ENCODE measurements around the gene CFAP92.

The CFAP92 gene

DNA sequence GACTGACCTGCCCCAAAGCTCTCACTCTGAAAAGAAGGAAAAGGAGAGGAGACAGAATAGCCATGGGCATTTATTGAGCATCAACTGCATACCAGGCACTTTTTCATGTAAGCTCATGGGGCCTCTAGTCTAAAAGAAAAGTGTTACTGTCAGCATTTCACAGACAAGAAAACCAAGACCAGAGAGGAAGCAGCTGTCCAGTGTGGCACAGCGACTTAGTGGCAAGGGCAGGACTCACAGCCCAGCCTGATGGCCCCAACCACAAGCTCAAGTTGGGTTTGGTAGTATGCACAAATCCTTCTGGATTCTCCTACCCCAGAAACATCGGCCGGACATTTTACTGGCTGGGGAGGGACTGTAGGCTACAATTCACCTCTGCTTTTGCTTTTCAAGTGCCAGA is 13.0 kb upstream of the CFAP92 start:
- Histone ChIP-seq H3K79me2 (ENCODE audit: insufficient read depth, low read length) (no peaks in the 10 kb centered on the region), H3K4me2 (ENCODE audit: low read length) (no peak overlapping the region), H3K27ac (ENCODE audit: low read depth, low read length, poor library complexity, severe bottlenecking) (no peak overlapping the region)

DNA sequence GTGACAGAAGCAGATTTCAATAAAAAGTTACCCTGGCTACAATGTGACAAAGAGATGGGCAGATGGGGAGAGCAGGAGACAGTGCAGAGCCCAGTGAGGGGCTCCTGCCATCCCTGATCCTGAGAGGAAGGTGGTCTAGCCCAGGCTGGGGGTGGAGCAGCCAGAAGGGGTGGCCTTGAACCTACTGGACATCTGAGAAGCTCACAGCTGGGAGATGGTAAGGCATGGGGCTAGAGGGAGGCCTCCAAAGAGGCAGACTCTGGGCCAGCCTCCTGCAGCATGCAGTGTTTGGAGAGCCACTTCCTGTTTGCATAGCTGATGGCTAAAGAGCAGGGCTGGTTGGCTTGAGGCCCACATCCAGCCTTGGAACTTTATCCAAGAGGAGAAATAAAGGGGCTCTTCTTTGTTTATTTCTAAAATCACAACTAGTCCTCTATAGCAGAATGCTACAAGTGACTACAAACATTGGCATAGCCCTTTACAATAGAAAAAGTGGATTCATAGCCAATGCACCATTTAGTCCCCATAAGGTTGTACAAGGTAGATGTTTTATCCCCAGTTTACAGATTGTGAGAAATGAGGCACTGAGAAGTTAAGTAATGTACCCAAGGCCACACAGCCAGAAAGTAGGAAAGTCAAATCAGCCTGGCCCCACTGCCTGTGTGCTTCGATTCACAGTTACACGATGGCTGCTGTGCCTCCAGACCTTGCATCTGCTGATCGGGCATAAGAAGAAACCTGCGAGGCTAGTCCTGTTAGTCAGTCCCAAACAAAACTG is 11.8 kb upstream of the CFAP92 start:
- H3K9ac ChIP-seq (ENCODE audit: low read length), result no peak overlapping the region
- no peak overlapping the region for H2AFZ ChIP-seq (ENCODE audit: low read length)
- no peak overlapping the region for H3K4me2 ChIP-seq (ENCODE audit: low read length)

More for the DNA sequence above, 13.0 kb upstream of the CFAP92 start:
- Histone ChIP-seq H3F3A (ENCODE audit: insufficient read depth, low read length) (no peaks in the 10 kb centered on the region), H3K9me3 (ENCODE audit: low read length) (no peaks in the 10 kb centered on the region), H3K9me2 (ENCODE audit: low read depth, low read length) (no peaks in the 10 kb centered on the region), H2AFZ (ENCODE audit: low read length) (no peak overlapping the region), H3K36me3 (ENCODE audit: insufficient read depth, low read length) (no peaks in the 10 kb centered on the region), H3K27me3 (ENCODE audit: insufficient read depth, low read length) (peaks cover 10% of the 10 kb centered on the region), H3K4me1 (ENCODE audit: insufficient read depth, low read length, severe bottlenecking) (peaks cover 9% of the 10 kb centered on the region), H3K9ac (ENCODE audit: low read length) (no peak overlapping the region), H4K20me1 (ENCODE audit: insufficient read depth, low read length) (no peaks in the 10 kb centered on the region), H3K4me3 (ENCODE audit: low read depth, low read length, poor library complexity, severe bottlenecking) (no peak overlapping the region)
- TF ChIP-seq EZH2 (IDR thresholded peaks at IDR 0.05; ENCODE audit: borderline replicate concordance, low read length), result no peak
- TF ChIP-seq, protein P1, sequence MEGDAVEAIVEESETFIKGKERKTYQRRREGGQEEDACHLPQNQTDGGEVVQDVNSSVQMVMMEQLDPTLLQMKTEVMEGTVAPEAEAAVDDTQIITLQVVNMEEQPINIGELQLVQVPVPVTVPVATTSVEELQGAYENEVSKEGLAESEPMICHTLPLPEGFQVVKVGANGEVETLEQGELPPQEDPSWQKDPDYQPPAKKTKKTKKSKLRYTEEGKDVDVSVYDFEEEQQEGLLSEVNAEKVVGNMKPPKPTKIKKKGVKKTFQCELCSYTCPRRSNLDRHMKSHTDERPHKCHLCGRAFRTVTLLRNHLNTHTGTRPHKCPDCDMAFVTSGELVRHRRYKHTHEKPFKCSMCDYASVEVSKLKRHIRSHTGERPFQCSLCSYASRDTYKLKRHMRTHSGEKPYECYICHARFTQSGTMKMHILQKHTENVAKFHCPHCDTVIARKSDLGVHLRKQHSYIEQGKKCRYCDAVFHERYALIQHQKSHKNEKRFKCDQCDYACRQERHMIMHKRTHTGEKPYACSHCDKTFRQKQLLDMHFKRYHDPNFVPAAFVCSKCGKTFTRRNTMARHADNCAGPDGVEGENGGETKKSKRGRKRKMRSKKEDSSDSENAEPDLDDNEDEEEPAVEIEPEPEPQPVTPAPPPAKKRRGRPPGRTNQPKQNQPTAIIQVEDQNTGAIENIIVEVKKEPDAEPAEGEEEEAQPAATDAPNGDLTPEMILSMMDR (IDR thresholded peaks at IDR 0.05; ENCODE audit: low read length), result no peak

DNA sequence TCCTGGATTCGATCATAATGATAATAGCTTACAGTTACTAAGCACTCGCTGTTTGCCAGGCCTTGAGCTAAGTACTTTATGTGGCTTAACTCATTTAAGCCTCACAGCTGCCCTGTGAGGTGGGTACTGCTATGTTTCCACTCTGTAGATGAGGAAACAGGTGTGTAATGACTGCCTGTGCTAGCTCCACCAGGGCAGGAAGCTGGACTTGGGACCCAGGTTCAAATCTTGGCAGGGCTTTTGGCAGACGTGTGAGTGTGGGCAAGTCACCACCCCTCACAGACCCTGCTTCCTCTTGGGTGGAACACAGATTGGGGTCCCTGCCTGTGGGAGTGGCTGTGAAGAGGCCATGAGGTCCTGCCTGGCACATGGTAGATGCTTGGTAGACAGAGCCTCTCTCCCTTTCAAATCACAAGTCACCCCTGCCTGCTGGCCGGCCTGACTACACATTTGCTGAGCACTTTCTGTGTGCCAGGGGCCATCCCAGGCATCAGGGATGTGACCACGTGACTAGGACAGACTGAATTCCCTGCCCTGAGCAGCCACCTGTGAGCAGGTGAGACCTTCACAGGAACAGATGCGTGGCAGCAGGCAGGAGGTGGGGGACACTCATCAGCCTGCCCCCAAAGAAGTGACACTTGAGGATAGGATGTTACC is 10.9 kb upstream of the CFAP92 start:
- no peak overlapping the region for H2AFZ ChIP-seq (ENCODE audit: low read length)
- no peaks in the 10 kb centered on the region for H3K9me2 ChIP-seq (ENCODE audit: low read depth, low read length)
- peaks cover 10% of the 10 kb centered on the region for H3K27me3 ChIP-seq (ENCODE audit: insufficient read depth, low read length)
- no peak overlapping the region for H3K4me2 ChIP-seq (ENCODE audit: low read length)
- no peaks in the 10 kb centered on the region for H3K9me3 ChIP-seq (ENCODE audit: low read length)
- no peak overlapping the region for H3K4me3 ChIP-seq (ENCODE audit: low read depth, low read length, poor library complexity, severe bottlenecking)
- TF ChIP-seq, protein P1 (IDR thresholded peaks at IDR 0.05; ENCODE audit: low read length), result no peak
- TF ChIP-seq EZH2 (IDR thresholded peaks at IDR 0.05; ENCODE audit: borderline replicate concordance, low read length), result no peak
- H4K20me1 ChIP-seq (ENCODE audit: insufficient read depth, low read length), result no peaks in the 10 kb centered on the region
- H3K27ac ChIP-seq (ENCODE audit: low read depth, low read length, poor library complexity, severe bottlenecking), result no peak overlapping the region
- H3K36me3 ChIP-seq (ENCODE audit: insufficient read depth, low read length), result no peaks in the 10 kb centered on the region
- no peaks in the 10 kb centered on the region for H3K79me2 ChIP-seq (ENCODE audit: insufficient read depth, low read length)
- H3K9ac ChIP-seq (ENCODE audit: low read length), result no peak overlapping the region
- no peaks in the 10 kb centered on the region for H3F3A ChIP-seq (ENCODE audit: insufficient read depth, low read length)
- peaks cover 9% of the 10 kb centered on the region for H3K4me1 ChIP-seq (ENCODE audit: insufficient read depth, low read length, severe bottlenecking)

More for the DNA sequence above, 11.8 kb upstream of the CFAP92 start:
- Histone ChIP-seq H3K9me3 (ENCODE audit: low read length) (no peaks in the 10 kb centered on the region), H3K36me3 (ENCODE audit: insufficient read depth, low read length) (no peaks in the 10 kb centered on the region), H3K27ac (ENCODE audit: low read depth, low read length, poor library complexity, severe bottlenecking) (no peak overlapping the region), H3F3A (ENCODE audit: insufficient read depth, low read length) (no peaks in the 10 kb centered on the region), H3K4me1 (ENCODE audit: insufficient read depth, low read length, severe bottlenecking) (peaks cover 9% of the 10 kb centered on the region), H4K20me1 (ENCODE audit: insufficient read depth, low read length) (no peaks in the 10 kb centered on the region), H3K9me2 (ENCODE audit: low read depth, low read length) (no peaks in the 10 kb centered on the region), H3K79me2 (ENCODE audit: insufficient read depth, low read length) (no peaks in the 10 kb centered on the region), H3K4me3 (ENCODE audit: low read depth, low read length, poor library complexity, severe bottlenecking) (no peak overlapping the region), H3K27me3 (ENCODE audit: insufficient read depth, low read length) (peaks cover 10% of the 10 kb centered on the region)
- TF ChIP-seq, protein P1 (IDR thresholded peaks at IDR 0.05; ENCODE audit: low read length), result no peak
- TF ChIP-seq EZH2 (IDR thresholded peaks at IDR 0.05; ENCODE audit: borderline replicate concordance, low read length), result no peak

All from OCI-LY1 (cell line).